ENCODE results near the gene CA4. TPM values are rescaled to one million over a fixed set of nuclear protein-coding genes. Genes with fewer than 3 reads are reported as not detected.

Gene CA4
- total RNA-seq, 4 donors from 2014 or later, result 1.5 to 3.5 (median 2.0) TPM

DNA sequence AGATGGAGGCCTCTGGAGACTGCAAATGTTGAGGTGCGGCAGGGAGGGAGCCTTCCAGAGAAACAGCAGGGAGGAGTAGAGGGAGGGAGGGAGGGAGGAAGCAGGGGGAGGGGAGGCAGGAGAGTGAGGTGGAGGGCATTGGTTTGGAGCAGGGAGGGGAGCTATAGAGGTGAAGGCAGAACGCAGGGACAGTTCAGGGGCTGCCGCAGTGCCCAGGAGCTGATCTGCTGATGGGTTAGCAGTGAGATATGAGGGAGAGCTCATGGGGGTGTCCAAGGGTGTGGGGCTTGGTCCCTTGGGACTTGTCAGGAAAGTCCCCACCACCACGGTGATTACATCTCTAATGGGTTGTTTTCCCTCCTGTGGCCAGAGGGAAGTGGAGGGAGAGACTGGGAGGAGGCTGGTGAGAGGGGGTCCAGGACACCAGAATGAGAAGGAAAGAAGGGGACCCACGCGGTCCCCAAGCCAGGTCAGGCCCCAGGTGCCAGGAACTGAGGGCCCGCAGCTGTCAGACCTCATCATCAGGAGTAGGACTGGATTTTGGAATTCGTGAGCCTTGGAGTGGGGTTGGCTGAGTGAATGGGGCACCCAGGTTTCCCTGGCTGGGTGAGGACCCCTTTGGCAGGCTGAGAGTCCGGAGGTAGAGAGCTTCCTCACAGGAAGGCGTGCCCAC, 11.2 kb downstream of the CA4 start:
- DNase-seq (ENCODE audit: low spot score in 2 of 2), result no peak
- intact Hi-C loops (cut with DNase I; ENCODE audit: low total_unique reads), result no loop called here
- TF ChIP-seq, protein P1, sequence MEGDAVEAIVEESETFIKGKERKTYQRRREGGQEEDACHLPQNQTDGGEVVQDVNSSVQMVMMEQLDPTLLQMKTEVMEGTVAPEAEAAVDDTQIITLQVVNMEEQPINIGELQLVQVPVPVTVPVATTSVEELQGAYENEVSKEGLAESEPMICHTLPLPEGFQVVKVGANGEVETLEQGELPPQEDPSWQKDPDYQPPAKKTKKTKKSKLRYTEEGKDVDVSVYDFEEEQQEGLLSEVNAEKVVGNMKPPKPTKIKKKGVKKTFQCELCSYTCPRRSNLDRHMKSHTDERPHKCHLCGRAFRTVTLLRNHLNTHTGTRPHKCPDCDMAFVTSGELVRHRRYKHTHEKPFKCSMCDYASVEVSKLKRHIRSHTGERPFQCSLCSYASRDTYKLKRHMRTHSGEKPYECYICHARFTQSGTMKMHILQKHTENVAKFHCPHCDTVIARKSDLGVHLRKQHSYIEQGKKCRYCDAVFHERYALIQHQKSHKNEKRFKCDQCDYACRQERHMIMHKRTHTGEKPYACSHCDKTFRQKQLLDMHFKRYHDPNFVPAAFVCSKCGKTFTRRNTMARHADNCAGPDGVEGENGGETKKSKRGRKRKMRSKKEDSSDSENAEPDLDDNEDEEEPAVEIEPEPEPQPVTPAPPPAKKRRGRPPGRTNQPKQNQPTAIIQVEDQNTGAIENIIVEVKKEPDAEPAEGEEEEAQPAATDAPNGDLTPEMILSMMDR (IDR thresholded peaks at IDR 0.05), result no peak
- TF ChIP-seq POLR2A (IDR thresholded peaks at IDR 0.05), result no peak
- no peak overlapping the region for H3K4me3 ChIP-seq (ENCODE audit: low read depth, poor library complexity, severe bottlenecking)
- 56 to 65% methylated on average over 10 of the region's 10 CpGs for WGBS, 2 donors

DNA sequence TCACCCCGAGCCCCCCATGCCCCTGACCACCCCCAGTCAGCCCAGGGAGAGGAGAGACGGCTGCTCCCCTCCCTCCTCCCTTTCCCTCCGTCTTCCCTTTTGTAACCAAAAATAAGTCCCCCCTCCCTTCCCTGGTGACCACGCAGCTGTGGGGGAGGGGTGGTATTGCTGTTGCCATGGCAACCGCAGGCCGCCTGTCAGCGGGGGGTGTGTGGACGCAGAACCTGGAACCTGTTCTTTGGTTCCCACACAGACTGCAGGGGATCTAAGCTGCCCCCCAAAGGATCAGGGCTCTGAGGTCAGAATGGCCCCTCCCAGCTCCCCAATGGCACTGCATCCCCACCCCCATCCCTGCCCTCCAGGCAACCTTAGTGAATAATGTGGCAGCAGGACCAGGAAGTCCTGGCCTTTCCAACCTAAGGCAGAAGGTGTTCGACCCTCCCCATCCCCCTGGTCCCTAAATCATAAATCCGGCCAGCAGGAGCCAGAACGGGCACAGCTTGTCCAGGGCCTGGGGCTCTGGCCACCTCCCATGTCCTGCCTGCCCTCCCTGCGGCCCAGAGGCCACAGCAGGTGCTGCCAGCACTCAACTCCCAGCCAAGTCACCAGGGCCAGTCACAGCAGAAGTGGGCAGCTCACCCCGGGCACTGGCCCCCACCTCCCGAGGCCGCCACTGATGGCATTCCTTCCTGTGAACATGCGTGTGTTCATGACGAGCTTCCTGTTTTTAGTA, 12.0 kb downstream of the CA4 start:
- no peak overlapping the region for H3K4me3 ChIP-seq (ENCODE audit: low read depth, poor library complexity, severe bottlenecking)
- DNase-seq (ENCODE audit: low spot score in 2 of 2), result no peak
- WGBS, 2 donors, result 40 to 41% methylated on average over 17 of the region's 17 CpGs
- intact Hi-C loops (cut with DNase I; ENCODE audit: low total_unique reads), result no loop called here
- TF ChIP-seq, protein P1 (IDR thresholded peaks at IDR 0.05), result no peak
- no peak for TF ChIP-seq POLR2A (IDR thresholded peaks at IDR 0.05)

DNA sequence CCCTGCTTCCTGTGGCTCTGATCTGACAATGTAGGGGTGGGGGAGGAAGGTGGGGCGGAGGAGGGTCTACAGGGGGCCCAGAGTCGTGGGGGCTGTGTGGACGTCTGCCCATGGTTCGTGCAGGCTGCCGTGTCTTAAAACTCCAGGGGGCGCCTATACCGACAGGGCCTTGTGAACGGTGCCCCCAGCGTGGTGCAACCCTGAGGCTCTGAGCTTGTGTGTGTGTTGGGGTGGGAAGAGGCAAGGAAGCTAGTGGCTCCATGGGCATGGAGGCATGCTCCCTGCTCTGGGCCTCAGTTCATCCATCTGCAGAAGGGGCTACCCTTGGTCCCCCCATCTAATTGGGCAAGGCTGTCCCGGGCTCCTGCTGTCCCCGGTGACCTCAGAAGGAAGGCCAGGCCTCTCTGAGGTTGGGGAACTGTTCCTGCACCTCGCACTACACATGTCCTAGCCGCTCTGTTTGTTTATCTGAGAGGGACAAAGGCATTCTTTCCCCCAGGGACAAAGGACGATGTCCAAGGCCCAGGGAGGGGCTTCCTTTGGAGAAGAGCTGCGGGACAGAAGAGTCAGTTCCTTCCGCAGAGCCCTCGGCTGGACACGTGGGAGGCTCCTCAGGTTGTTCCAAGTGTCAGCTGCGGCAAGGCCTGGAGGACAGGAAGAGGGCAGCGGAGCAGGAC, 13.5 kb downstream of the CA4 start:
- DNase-seq (ENCODE audit: low spot score in 2 of 2), result no peak
- WGBS, 2 donors, result 60 to 61% methylated on average over 20 of the region's 20 CpGs

DNA sequence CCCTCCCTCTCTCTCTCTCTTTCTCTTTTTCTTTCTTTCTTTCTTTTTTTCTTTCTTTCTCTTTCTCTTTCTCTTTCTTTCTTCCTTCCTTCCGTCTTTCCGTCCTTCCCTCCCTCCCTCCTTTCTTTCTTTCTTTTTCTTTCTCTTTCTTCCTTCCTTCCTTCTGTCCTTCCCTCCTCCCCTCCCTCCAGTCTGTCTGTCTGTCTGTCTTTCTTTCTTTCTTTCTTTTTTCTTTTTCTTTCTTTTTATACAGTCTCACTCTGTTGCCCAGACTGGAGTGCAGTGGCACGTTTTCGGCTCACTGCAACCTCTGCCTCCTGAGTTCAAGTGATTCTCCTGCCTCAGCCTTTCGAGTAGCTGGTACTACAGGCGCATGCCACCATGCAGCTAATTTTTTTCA, 14.4 kb downstream of the CA4 start:
- no peak for DNase-seq (ENCODE audit: low spot score in 2 of 2)
- no peak for TF ChIP-seq POLR2A (IDR thresholded peaks at IDR 0.05)
- TF ChIP-seq, protein P1 (IDR thresholded peaks at IDR 0.05), result no peak
- WGBS, 2 donors, result 89% methylated on average over 6 of the region's 6 CpGs
- no peak overlapping the region for H3K4me3 ChIP-seq (ENCODE audit: low read depth, poor library complexity, severe bottlenecking)
- intact Hi-C loops (cut with DNase I; ENCODE audit: low total_unique reads), result no loop called here

More for the DNA sequence above, 13.5 kb downstream of the CA4 start:
- intact Hi-C loops (cut with DNase I; ENCODE audit: low total_unique reads), result no loop called here
- TF ChIP-seq, protein P1 (IDR thresholded peaks at IDR 0.05), result no peak
- no peak for TF ChIP-seq POLR2A (IDR thresholded peaks at IDR 0.05)
- no peak overlapping the region for H3K4me3 ChIP-seq (ENCODE audit: low read depth, poor library complexity, severe bottlenecking)

DNA sequence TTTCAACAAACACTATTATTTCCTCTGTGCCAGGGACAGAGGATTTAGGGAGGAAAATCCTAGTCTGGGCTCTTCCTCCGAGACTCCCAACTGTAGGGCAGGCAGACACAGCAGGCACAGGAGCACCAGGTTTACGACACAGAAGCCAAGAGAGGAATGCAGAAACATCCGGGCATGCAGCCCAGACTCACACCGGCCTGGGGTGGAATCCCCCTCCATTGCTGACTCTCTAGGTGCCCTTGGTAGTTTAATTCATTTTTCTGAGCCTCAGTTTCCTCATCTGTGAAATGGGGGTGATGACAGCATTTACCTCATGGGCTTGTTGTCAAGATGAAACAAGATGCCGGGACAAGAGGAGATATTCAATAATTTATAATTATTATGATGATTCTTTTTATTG, 14.9 kb downstream of the CA4 start:
- H3K4me3 ChIP-seq (ENCODE audit: low read depth, poor library complexity, severe bottlenecking), result no peak overlapping the region
- intact Hi-C loops (cut with DNase I; ENCODE audit: low total_unique reads), result no loop called here
- no peak for DNase-seq (ENCODE audit: low spot score in 2 of 2)
- TF ChIP-seq, protein P1 (IDR thresholded peaks at IDR 0.05), result no peak
- TF ChIP-seq POLR2A (IDR thresholded peaks at IDR 0.05), result no peak
- WGBS, 2 donors, result 45 to 52% methylated on average over 5 of the region's 5 CpGs

Data from lower leg skin (tissue), 4 donors.